Measurements from ENCODE around the gene DYDC2.
"Not testable (repeated sequence)": the region's sequence is repeated elsewhere in the genome, so short reads cannot be mapped to it uniquely, and the experiment has no call there.

DYDC2 gene

GRCh38 chr10:80356563-80356988, at the start of gene DYDC2, which contains the start of gene DYDC1:
Gene DYDC2 (plus strand): TSS chr10:80356781. CDS start chr10:80362444, 5,663 bp downstream.
Gene DYDC1 (minus strand): TSS chr10:80356755. CDS start chr10:80352601, 4,154 bp downstream.
- peak; percentile 25 for DNase-seq

GRCh38 chr10:80313523-80313922, 43.1 kb upstream of the DYDC2 start:
- DNase-seq, result no peak

- DNase-seq, result no peak
Measured at GRCh38 chr10:80315391-80315790, 41.2 kb upstream of the DYDC2 start.

GRCh38 chr10:80318742-80319141, 37.8 kb upstream of the DYDC2 start:
- DNase-seq, result no peak

- no peak for DNase-seq
Measured at GRCh38 chr10:80319318-80319717, 37.3 kb upstream of the DYDC2 start.

GRCh38 chr10:80319725-80320290, 36.8 kb upstream of the DYDC2 start:
- no peak for DNase-seq

GRCh38 chr10:80320377-80320776, 36.2 kb upstream of the DYDC2 start:
- DNase-seq, result no peak

GRCh38 chr10:80321183-80321582, 35.4 kb upstream of the DYDC2 start:
- no peak for DNase-seq

GRCh38 chr10:80322158-80322557, 34.4 kb upstream of the DYDC2 start:
- no peak for DNase-seq

- no peak for DNase-seq
Measured at GRCh38 chr10:80322711-80323110, 33.9 kb upstream of the DYDC2 start.

- DNase-seq, result no peak
Measured at GRCh38 chr10:80323311-80323710, 33.3 kb upstream of the DYDC2 start.

- no peak for DNase-seq
Measured at GRCh38 chr10:80324086-80324485, 32.5 kb upstream of the DYDC2 start.

- DNase-seq, result no peak
Measured at GRCh38 chr10:80324891-80325364, 31.7 kb upstream of the DYDC2 start.

- no peak for DNase-seq
Measured at GRCh38 chr10:80333983-80334382, 22.6 kb upstream of the DYDC2 start.

- no peak for DNase-seq
Measured at GRCh38 chr10:80344276-80344675, 12.3 kb upstream of the DYDC2 start.

- DNase-seq, result no peak
Measured at GRCh38 chr10:80344912-80345311, 11.7 kb upstream of the DYDC2 start.

GRCh38 chr10:80350251-80350650, 6.3 kb upstream of the DYDC2 start:
- DNase-seq, result no peak

- DNase-seq, result no peak
Measured at GRCh38 chr10:80351220-80351619, 5.4 kb upstream of the DYDC2 start.

- no peak for DNase-seq
Measured at GRCh38 chr10:80356989-80357850, 639 bp downstream of the DYDC2 start.

- DNase-seq, result no peak
Measured at GRCh38 chr10:80357851-80358125, 1.2 kb downstream of the DYDC2 start.

GRCh38 chr10:80358925-80359324, 2.3 kb downstream of the DYDC2 start:
- DNase-seq, result not testable (repeated sequence)

GRCh38 chr10:80359644-80360043, 3.1 kb downstream of the DYDC2 start:
- no peak for DNase-seq

- no peak for DNase-seq
Measured at GRCh38 chr10:80365510-80365909, 8.9 kb downstream of the DYDC2 start.

GRCh38 chr10:80371467-80371866, 14.9 kb downstream of the DYDC2 start:
- no peak for DNase-seq

- no peak for DNase-seq
Measured at GRCh38 chr10:80372675-80373074, 16.1 kb downstream of the DYDC2 start.

All from stimulated activated CD4-positive, alpha-beta T cell treated with anti-CD3 and anti-CD28 coated beads, Interleukin-4, amount 100 ng/mL, for 1 hour (primary cell).